Colonic mucosa (tissue), 4 donors: Measurements from ENCODE around the gene PCBD1. TPM values are rescaled to one million over a fixed set of nuclear protein-coding genes. Genes with fewer than 3 reads are reported as not detected.

Source experiments
- DNase-seq: peaks from one replicate; pipeline ENCODE4 v3.0.0-alpha.2; 2020
- H3K27ac ChIP-seq: fragments of 200-600 bp; one replicate; pipeline ENCODE4 v1.8.0; 2021
- H3K27me3 ChIP-seq: fragments of 200-600 bp; one replicate; pipeline ENCODE4 v1.8.0; 2021
- H3K36me3 ChIP-seq: fragments of 200-600 bp; one replicate; pipeline ENCODE4 v1.8.0; 2021
- H3K4me1 ChIP-seq: fragments of 200-600 bp; one replicate; pipeline ENCODE4 v1.8.0; 2021; ENCODE audit warnings: mild to moderate bottlenecking
- H3K4me3 ChIP-seq: fragments of 200-600 bp; one replicate; pipeline ENCODE4 v1.8.0; 2021
- H3K9ac ChIP-seq, 2 donors: one replicate each; pipeline ENCODE4 v1.7.0; 2013; ENCODE audit warnings: control low read depth in 2 of 2, low read depth in 2 of 2, low read length in 2 of 2
- H3K9me3 ChIP-seq: fragments of 200-600 bp; one replicate; pipeline ENCODE4 v1.8.0; 2021
- intact Hi-C: fragments of 100-400 bp; cut with DNase I; formaldehyde crosslinking; loops from one replicate; pipeline ENCODE4 v1.14.1; 2022
- total RNA-seq, 2 donors: library from RNA; stranded (reverse); fragmentation: NEBNext Ultra II Directional in 1 of 2; extraction: Animal tissue kit (Norgen Biotek cat#: 25700) in 1 of 2; gene quantifications; one replicate each; pipeline ENCODE4 v1.2.1, GENCODE V29; 2021
- TF ChIP-seq, protein P1 (sequence below): fragments of 200-600 bp; IDR thresholded peaks from one replicate; pipeline ENCODE4 v1.8.0; 2022; ENCODE audit warnings: antibody characterized with exemption, mild to moderate bottlenecking
- donor health status: healthy.
- donor health status: DM: no; HTN: no; CAD: no.
- donor health status: DM: no; HTN: no; CAD: no.

The PCBD1 gene
- total RNA-seq, 2 donors from 2014 or later, result 96.4 to 196 TPM

DNA sequence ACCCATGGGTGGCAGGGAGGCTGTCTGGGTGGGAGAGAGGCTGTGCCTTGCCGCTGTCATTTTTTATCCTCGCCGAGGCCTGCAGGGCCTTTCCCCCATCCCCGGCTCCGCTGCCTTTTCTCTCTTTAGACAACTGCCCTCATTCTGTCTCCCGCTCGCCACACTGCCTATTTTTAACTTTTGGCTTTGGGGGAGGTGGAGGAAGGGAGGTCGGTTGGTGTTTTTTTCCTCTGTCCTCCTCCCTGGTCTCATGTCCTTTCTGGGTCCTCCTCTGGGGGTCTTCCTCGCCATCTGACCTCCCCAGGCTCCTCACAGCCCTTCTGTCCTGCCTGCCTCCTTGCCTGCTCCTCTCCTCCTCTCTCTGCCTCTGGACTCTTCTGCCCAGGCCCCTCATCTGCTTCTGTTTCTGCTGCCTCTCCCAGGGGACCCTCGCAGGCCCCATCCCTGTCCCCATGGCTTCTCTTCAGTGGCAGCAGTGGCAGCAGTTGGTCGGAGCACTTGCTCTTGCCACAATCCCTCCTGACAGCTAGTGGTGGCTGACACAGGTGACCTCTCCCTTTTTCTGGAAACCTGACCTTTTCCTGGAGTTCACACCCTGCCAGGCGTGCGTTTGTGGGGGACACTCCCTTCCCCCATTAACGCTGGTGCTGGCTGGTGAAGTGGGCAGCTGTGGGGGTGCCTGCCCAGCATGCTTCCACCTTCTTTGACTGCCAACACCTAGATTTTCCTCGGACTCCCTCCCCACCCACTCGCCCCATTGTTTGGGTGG, 19.5 kb upstream of the PCBD1 start:
- Histone ChIP-seq H3K27me3 (no peaks in the 10 kb centered on the region), H3K27ac (no peak overlapping the region), H3K4me3 (no peak overlapping the region), H3K4me1 (no peaks in the 10 kb centered on the region), H3K9me3 (no peaks in the 10 kb centered on the region), H3K9ac (no peak overlapping the region), H3K36me3 (no peaks in the 10 kb centered on the region)
- intact Hi-C loops, result no loop called here
- TF ChIP-seq, protein P1, sequence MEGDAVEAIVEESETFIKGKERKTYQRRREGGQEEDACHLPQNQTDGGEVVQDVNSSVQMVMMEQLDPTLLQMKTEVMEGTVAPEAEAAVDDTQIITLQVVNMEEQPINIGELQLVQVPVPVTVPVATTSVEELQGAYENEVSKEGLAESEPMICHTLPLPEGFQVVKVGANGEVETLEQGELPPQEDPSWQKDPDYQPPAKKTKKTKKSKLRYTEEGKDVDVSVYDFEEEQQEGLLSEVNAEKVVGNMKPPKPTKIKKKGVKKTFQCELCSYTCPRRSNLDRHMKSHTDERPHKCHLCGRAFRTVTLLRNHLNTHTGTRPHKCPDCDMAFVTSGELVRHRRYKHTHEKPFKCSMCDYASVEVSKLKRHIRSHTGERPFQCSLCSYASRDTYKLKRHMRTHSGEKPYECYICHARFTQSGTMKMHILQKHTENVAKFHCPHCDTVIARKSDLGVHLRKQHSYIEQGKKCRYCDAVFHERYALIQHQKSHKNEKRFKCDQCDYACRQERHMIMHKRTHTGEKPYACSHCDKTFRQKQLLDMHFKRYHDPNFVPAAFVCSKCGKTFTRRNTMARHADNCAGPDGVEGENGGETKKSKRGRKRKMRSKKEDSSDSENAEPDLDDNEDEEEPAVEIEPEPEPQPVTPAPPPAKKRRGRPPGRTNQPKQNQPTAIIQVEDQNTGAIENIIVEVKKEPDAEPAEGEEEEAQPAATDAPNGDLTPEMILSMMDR, result no peak
- no peak for DNase-seq

DNA sequence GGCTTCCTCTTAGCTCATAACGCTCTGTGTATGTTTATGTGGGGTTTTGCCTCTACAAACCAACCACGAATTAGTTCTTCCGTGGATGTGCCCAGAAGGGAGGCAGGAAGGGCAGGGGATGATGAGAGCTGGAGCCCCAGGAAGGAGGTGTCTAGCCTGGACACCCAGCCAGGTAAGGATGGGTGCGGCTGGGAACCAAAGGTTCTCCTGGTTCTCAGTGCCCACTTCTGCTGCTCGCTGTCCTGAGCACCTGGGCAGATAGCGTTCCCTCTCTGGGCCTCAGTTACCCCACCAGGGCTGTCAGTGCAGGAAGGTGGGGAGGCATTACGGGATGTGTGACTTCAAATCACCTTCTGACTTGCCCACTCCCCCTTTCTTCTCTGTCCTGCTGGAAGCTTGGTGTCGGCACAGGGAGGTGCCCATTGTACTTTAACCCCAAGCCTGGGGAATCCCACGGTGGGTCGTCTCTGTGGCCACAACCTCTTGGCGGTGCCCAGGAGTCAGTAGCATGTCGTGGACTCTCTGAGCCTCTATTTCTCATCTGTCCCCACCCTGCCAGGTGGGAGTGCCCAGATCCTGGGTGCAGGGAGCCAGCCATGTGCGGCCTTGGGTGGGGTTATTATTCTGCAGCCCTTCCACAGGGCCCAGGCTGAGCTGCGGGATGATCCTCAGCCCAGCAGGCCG, 18.7 kb upstream of the PCBD1 start:
- H3K4me1 ChIP-seq, result no peaks in the 10 kb centered on the region
- H3K9me3 ChIP-seq, result no peaks in the 10 kb centered on the region
- TF ChIP-seq, protein P1, result no peak
- H3K9ac ChIP-seq, result no peak overlapping the region
- no peak overlapping the region for H3K27ac ChIP-seq
- intact Hi-C loops, result no loop called here
- no peaks in the 10 kb centered on the region for H3K27me3 ChIP-seq
- no peaks in the 10 kb centered on the region for H3K36me3 ChIP-seq
- no peak for DNase-seq
- no peak overlapping the region for H3K4me3 ChIP-seq

DNA sequence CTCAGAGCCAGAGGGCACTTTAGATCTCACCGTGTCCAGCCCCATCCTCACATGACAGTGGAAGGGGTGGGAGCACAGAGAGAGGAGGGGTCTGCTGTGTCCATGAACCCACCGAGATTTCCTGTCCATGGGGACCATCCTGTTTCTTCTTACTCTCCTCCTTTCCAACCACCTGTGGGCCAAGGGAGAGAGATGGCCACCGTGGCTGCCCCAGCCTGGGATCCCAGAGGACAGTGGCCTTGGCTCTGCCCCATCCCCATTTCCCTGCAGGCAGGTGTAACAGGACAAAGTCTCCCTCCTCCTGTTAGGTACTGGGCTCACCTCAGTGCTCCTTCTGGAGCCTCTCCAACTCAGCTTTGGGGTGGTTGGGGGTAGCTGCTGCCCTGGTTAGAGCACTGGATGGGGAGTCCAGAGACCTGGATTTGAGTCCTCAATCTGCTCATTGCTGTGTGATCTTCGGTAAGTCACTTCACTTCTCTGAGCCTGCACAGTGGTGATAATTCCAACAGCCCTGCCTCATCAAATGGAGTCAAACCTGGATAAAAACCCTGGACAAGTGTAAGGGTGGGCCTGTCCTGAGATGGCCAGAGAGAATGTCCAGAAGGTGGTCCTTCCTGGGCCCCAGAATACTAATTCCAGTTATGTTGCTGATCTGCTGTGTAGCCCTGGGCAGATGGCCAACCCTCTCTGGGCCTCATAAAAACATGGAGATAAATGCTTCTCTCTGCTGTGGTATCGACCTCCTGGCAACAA, 17.8 kb upstream of the PCBD1 start:
- no peak for DNase-seq
- no peak overlapping the region for H3K9ac ChIP-seq
- no peaks in the 10 kb centered on the region for H3K9me3 ChIP-seq
- H3K4me3 ChIP-seq, result no peak overlapping the region
- H3K27ac ChIP-seq, result no peak overlapping the region
- no peaks in the 10 kb centered on the region for H3K36me3 ChIP-seq
- H3K27me3 ChIP-seq, result no peaks in the 10 kb centered on the region
- intact Hi-C loops, result no loop called here
- H3K4me1 ChIP-seq, result no peaks in the 10 kb centered on the region
- TF ChIP-seq, protein P1, result no peak

DNA sequence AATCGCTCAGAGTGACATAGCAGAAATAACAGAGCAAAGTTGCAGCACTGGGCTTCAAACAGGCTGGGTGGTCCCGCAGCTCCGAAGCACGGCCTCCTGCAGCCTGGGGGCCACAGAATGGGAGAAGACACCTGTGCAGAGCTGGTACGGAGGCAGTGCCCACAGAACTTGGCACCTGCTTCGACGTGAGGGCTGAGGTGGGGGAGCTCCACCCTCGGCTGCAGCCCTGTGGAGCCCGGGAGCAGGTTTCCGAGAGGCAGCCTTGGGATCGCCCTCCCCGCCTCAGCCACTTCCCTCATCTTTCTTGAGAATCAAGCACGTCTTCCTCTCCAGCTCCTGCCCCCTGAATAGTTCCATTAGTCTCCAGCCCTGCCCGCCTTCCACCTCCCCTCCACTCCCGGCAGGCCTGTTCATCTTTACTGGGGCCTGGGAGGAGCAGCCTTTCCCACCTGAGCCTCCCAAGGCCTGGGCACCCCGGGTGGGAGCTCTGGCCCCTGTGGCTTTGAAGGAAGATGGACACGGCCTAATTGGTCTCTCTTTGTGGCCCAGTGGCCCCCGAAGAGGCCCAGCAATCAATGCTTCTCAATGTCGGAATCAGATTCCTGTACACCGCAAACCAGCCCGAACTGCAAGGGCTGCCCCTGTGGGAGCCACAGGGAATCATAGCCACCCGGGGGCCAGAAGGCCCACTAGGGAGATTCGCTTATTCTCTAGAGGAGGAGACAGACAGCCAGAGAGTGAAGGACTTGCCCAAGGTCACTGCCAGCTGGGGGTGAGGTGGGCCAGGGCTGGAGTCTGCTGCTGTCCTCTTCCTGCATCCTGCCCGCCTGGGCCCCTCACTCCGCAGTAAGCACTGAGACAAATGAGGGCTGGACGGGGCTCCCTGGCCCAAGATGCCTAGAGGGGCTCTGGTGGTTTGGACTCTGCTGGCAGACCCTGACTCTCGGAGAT, 17.0 kb upstream of the PCBD1 start:
- no peak overlapping the region for H3K27ac ChIP-seq
- intact Hi-C loops, result no loop called here
- DNase-seq, result no peak

More for the DNA sequence above, 17.0 kb upstream of the PCBD1 start:
- Histone ChIP-seq H3K36me3 (no peaks in the 10 kb centered on the region), H3K9me3 (no peaks in the 10 kb centered on the region), H3K4me1 (no peaks in the 10 kb centered on the region), H3K4me3 (no peak overlapping the region), H3K27me3 (no peaks in the 10 kb centered on the region), H3K9ac (no peak overlapping the region)
- TF ChIP-seq, protein P1, result no peak
